GM12874 (cell line): ENCODE results near the gene SCAPER.

ENCODE experiments used
- TF ChIP-seq, protein P1 (sequence below): IDR thresholded peaks from 2 replicates; pipeline ENCODE4 v1.5.1; 2011; ENCODE audit warnings: low read depth, mild to moderate bottlenecking, control low read depth, low read length, moderate library complexity; ENCODE audit not compliant: insufficient read depth

Gene SCAPER

GRCh38 chr15:76345880-76346668 is 559.1 kb downstream of the SCAPER start:
- TF ChIP-seq, protein P1, sequence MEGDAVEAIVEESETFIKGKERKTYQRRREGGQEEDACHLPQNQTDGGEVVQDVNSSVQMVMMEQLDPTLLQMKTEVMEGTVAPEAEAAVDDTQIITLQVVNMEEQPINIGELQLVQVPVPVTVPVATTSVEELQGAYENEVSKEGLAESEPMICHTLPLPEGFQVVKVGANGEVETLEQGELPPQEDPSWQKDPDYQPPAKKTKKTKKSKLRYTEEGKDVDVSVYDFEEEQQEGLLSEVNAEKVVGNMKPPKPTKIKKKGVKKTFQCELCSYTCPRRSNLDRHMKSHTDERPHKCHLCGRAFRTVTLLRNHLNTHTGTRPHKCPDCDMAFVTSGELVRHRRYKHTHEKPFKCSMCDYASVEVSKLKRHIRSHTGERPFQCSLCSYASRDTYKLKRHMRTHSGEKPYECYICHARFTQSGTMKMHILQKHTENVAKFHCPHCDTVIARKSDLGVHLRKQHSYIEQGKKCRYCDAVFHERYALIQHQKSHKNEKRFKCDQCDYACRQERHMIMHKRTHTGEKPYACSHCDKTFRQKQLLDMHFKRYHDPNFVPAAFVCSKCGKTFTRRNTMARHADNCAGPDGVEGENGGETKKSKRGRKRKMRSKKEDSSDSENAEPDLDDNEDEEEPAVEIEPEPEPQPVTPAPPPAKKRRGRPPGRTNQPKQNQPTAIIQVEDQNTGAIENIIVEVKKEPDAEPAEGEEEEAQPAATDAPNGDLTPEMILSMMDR, result no peak

DNA sequence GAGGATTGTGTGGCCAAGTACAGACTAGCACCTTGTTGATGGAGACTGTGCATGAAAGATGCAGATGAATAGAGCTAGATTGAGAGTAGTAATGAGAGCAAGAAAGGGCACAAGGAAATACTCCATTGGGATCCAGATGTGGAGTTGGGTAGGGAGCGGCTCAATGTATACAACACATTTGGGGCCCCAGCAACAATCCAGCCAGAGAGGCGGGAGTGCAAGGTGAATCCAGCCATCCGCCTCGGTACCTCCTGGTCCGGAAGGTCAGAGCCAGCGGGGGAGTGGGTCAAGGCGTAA is 559.6 kb downstream of the SCAPER start:
- TF ChIP-seq, protein P1, result no peak

DNA sequence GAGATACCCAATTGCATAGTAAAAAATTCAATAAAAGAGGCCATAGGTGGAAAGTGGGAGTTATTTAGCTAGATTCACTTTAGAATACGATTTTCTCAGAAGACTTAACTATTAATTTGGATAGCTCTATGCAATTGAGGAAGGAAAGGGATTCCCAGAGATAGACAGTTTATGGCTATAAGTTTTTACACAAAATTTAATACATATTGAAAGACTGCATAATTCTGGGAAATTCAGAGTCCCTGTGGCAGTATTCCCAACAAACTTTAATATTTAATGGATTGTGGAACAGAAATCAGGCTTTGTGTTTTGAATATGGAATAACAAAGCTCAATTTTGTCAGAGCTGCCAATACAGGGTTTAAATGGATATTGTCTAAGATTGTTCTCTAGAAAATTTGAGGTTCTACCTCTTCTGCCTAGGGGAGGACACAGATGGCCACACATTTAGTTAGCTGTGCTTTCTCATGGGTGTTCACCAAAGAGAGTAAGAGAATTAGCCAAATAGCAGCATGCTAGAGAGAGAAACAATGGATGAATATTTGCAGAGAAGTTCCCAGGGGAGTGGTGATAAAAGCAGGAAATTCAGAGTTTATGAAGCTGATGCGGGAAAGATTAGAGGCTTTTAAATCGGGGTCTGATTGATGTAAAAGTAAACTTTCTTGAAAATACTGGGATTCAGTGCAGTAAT is 560.1 kb downstream of the SCAPER start:
- TF ChIP-seq, protein P1, result no peak

DNA sequence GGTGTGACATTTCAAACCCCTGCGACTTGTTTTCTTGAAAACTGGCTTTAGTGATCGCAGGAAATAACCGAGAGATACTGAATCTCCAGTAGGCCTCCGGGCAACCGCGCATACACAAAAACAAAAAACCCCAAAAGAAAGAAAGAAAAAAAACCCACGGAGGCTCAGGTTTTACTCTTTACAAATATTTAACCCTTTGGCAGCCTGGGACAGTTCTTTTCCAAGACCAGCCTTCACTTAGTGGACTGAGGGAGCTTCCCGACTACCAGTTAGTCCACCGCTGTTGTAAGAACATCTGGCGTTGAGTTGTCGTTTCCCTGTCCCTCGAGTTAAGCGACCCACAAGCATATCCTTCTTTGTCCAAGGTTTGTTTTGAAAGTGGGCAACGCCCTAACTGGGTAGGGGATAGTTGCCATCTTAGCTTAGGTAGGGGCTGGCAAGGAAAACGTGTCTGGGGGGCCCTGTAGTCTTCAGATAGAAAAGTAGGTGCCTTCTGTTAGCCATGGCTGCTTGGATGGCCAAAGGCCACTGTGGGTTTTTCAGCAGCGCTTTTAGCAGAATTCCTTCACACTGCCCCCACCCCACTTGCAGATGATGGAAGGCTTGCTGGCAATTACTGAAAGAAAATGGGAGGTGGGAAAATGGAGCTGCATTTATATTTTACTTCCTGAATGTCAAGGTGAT is 561.7 kb downstream of the SCAPER start:
- TF ChIP-seq, protein P1, result no peak

- TF ChIP-seq, protein P1, result no peak
Observed at GRCh38 chr15:76342382-76343201, 562.5 kb downstream of the SCAPER start.

DNA sequence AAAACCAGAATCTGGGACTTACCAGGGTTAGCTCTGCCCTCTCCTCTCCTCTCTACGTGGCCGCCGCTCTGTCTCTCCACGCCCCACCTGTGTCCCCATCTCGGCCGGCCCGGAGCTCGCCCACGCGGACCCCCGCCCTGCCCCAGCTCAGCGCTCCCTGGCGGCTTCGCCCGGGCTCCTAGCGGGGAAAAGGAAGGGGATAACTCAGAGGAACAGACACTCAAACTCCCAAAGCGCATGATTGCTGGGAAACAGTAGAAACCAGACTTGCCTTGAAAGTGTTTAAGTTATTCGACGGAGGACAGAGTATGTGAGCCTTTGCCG is 563.1 kb downstream of the SCAPER start:
- TF ChIP-seq, protein P1, result no peak

GRCh38 chr15:76341366-76342057 is 563.6 kb downstream of the SCAPER start:
- TF ChIP-seq, protein P1, result no peak
